Endometrial microvascular endothelial cells (primary cell): Measurements from ENCODE around the gene METRNL. TPM values are rescaled to one million over a fixed set of nuclear protein-coding genes. Genes with fewer than 3 reads are reported as not detected.

Source experiments
- in situ Hi-C: cut with HindIII; loops from 2 replicates; pipeline ENCODE4 v1.10.0; 2017; ENCODE audit warnings: low sequenced_read_pairs, low pct_unique_long_range_greater_than_20kb; ENCODE audit errors: inconsistent ontology term
- total RNA-seq: library from RNA; depleted of rRNA; stranded (reverse); fragments of >200 nt; gene quantifications from one replicate; pipeline ENCODE4 v1.2.3, GENCODE V29; 2015; ENCODE audit errors: inconsistent ontology term

METRNL gene
- total RNA-seq, 1 donor from 2014 or later, result 11.9 TPM

DNA sequence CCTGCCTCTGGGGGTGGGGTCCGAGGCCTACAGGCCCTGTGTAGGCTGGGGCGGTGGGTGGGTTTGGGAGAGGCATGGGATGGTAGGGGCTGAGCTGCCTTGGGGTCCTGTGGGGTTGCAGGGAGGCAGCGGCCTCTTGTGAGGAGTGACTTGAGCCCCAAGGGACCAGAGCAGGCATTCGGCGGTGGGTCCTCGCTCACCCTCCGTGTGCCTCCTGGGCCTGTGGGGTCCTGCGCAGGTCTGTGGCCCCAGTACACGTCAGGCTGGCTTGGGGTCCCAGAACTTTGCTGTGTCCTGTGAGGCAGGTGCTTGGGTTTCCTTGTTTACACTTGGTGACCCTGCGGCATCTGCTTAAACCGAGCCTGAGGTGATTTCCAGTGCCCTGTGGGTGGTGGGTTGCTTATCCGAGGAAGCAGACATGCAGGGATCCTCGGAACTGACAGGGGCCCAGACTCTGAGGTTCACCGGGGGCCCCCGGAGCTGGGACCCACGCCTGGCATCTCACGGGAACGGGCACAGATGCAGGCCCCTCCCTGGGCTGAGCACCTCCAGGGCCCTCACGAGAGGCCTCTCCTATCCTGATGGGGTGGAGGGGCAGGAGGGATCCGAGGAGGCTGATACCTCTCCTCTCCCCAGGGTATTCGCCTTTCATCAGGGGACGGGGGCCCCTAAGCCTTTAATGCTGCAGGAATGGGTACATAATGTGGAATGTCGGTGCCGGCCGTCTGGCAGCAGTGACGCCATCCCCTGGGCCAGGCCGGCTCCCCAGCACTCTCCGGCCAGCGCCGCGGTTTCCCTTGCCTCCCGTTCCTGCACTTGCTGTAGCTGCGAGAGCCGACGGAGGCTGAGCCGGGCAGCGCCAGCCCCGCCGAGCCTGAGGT lies 7.7 kb downstream of the METRNL start:
- in situ Hi-C loops, result no loop called here

DNA sequence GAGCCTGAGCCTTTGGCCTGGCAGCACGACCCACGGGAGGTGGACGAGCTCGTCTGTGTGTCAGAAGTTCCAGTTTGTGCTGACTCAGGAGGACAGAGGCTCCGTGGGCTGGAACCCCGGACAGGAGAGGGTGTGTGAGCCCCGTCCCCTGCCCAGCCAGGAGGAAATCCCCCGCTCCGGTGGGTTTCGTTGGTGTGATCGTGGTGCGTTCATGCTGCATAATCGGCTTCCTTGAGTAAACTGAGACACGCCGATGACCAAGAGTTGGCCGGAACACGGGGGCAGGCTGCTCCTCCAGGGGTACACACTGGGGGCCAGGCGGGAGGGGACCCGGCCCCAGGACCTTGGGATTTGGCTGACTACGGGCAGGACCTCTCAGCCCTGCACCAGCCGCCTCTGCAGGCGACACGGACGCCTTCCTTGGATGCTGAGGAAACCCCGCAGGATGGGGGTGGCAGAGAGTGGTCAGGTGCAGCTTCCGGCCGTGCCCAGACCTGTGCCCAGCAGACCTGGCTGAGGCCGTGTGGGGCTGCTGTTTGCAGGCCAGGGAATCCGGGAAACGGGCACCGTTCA lies 8.5 kb downstream of the METRNL start:
- in situ Hi-C loops, result no loop called here

DNA sequence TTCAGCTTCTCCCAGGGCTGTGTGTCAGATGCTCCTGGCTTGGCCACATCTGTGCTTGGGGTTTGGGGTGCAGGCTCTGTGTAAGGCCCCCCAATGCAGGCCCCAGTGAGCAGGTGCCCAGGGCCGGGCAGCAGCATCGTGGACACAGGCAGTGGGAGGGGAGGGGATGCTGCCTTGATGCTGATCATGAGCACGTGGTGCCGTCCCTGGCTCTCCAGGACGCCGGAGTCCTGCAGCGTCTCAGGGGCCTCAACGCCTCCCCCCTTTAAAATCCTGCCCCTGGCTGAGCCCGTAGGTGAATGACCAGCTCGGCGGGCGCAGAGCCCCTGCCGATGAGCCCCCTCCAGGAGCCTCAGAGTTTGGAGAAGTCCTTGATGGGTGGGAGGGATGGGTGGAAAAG lies 9.0 kb downstream of the METRNL start:
- in situ Hi-C loops, result no loop called here

DNA sequence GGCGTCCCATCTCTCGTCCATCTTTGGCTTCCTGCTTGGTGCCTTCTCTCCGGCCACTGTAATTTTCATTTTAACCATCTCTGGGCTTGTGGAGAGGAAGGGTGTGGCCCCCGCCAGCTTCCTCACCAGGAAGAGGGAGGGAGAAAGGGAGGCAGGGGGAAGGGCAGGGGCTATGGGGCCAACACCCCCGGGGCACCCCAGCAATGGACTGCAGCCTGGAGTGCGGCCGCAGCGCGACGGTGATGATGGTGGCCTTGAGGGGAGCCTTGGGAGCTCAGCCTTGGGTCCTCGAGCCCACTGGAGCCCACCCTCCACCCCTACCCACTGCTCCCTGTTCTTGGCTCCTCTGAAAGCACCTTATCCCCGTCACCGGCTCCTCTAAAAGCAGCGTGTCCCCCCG lies 9.5 kb downstream of the METRNL start:
- in situ Hi-C loops, result no loop called here

DNA sequence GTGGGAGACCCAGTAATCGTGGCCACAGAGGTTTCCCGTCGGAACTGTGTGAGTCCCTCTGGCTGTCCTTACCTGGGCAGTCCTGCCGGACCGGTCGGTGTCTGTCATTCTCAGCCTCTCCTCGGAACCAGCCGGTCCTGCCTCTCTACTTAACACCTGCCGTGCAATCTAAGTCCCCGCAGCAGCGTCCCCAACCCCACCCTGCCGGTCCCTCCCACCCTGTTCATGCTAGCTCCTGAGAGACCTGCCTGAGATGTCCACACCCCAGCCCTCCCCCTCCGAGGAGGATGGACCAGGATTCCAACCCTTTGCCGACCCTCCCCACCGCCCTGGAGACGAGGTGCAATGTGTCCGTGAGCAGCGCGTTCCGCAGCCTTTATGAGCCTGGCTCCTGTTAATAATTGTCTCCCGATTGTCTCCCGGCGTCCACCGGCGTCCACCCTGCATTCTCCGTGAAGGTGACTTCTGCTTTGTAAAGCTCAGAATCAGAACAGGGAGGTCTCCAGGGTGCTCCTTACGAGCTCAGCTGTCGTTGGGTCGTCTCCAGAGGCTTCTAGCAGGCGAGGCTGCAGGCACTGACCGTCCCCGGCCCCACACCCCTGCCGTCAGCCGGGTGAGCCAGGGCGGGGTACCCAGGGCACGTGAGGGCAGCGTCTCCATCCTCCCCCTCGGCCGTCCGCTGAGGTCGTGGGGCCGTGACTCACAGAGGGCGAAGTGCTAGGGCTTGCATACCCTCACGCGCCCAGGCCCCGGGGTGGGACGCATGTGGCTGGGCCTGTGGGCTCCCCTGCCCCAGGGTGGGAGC lies 10.1 kb downstream of the METRNL start:
- in situ Hi-C loops, result no loop called here

DNA sequence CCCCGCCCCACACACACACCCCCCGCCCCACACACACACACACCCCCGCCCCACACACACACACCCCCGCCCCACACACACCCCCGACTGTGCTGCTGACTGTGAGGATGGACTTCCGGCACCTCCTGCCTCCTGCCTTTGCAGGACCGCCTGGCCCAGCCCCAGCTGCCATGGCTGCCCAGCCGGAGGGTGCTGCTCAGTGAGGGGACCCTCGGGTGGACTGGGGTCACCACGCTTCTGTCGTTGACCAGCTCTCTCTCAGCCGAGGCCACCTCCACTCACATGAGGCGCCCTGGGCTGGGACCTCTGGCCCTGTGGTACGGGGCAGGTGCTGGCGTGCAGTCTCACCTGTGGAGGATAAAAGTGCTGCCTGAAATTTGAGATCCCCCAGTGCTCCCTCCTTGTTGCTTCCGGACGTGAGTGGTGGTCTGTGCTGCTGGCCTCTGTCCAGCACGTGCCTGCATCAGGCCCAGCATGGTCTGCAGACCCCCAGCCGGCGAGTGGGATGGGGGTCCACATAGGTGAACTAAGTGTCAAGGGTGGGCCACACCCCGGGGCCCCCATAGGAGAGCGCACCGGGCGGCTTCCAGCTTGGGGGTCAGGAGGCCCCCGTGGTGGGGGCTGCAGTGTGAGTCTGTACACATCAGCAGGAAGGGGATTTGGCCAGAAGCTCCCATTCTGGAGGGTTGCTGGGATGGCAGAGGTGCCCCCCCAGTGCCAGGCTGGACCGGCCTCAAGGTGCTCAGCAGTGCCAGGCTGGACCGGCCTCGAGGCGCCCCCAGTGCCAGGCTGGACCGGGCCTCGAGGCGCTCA lies 11.2 kb downstream of the METRNL start:
- in situ Hi-C loops, result no loop called here

DNA sequence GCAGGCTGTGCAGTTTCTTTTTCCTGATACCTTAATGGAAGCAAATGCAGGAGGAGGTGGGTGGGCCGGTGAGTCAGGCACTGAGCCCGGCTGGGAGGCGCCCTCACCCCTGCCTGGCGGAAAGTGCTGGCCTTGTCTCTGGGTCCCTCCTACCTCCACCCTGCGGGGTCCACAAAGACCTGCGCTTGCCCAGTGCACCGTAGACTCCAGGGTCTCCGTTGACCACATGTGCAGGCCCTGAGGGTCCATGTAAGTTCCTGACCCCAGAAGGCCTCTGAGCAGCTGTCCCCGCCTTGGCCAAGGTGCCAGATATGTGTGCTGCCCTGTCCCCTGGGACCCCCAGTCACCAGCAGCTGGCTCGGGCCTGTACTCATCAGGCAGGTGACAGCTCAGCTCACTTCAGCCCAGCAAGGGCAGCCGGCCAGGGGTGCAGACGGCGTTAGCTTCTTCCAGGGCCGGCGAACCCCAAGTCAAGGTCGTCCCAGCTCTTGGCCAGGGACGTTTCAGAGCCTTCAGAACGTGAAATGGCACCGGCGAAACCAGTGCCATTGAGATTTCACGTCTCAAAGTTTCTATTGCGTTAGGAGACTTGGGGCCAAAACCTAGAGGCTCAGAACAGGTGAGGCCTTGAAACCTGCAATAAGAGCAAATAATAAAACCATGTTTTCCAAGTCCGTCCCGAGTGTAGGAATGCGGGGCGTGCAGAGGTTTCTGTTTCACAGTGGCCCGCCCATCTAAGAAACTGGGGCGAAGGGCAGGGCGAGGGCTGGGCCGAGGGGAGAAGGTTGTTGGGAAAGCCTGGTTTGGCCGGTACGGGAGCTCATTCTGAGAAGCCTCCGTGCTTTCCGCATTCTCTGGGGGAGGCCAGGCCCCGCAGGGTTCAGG lies 12.1 kb downstream of the METRNL start:
- in situ Hi-C loops, result no loop called here

DNA sequence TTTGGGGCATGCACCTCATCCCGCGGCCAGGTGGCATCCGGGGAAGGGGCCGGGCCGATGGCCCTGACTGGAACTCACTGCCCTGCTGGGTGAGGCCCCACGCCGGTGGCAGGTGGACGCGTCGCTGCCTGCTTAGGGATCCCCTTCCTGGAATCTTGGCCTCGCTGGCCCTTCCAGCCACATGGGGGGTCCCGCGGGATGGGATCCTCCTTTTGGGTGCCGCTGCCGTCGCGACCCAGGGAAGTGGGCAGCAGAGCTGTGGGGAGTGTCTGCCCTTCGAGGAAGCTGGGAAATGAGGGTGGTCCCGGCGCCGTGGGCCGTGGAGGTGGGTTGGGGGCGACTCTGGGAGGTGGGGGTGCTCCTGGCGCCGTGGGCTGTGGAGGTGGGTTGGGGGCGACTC lies 12.8 kb downstream of the METRNL start:
- in situ Hi-C loops, result no loop called here

DNA sequence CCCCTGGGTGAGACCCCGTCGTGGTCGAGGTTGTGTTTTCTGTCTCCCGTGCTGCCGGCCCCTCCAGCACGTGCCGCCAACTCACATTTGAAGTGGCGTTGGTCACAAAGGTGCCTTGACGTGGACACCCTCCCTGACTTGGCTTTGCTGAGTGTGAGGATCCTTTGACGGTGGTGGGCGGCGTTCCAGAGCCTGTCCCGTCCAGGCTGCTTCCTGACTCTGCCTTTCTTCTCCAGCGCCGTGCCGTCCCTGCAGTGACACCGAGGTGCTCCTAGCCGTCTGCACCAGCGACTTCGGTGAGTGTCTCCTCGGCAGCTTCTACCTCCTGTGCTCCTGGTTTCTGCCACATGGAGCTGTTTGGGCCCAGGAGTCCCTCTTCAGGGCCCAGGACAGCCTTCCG lies 13.5 kb downstream of the METRNL start:
- in situ Hi-C loops, result no loop called here

DNA sequence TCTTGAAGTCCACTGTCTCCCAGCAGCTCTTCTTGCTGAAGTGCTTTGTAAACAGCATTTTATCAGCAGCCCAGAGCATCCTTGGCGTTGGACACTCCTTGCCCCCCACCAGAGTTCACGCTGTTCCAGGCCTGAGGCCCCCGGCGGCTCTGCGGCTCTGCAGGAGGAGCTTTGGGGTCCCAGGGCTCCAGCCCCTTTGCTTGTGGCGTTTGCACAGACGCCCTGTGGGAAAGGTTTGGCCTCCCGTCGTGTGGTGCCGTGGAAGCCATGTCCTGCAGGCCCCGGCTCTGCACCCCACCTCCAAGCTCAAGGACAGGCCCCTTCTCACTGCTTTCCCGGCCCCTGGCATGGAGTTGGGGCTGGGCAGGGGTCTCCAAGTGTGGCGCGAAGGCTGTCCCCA lies 14.1 kb downstream of the METRNL start:
- in situ Hi-C loops, result no loop called here

DNA sequence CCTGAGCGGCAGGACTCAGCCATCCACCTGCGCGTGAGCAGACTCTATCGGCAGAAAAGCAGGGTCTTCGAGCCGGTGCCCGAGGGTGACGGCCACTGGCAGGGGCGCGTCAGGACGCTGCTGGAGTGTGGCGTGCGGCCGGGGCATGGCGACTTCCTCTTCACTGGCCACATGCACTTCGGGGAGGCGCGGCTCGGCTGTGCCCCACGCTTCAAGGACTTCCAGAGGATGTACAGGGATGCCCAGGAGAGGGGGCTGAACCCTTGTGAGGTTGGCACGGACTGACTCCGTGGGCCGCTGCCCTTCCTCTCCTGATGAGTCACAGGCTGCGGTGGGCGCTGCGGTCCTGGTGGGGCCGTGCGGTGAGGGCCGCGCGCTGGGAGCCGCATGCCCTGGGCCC lies 14.9 kb downstream of the METRNL start:
- in situ Hi-C loops, result no loop called here

DNA sequence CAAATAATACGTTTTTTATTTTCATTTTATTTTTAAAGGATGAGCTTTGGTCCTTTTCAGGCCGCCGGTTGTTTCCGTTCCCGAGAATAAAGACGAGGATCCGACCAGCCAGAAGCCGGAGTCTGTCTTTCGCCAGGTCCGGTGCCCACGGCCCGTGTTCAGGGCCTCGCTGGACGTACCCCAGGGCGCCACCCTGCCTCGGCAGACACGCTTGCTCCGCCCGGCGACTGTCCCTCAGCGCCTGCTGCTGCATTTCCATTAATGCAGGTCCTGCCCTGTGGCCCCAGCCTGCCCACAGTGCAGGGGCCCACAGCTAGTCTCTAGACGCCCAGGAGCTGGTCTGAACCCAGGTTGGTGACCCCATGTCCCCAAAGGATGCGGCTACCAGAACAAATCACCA lies 15.6 kb downstream of the METRNL start:
- in situ Hi-C loops, result no loop called here

DNA sequence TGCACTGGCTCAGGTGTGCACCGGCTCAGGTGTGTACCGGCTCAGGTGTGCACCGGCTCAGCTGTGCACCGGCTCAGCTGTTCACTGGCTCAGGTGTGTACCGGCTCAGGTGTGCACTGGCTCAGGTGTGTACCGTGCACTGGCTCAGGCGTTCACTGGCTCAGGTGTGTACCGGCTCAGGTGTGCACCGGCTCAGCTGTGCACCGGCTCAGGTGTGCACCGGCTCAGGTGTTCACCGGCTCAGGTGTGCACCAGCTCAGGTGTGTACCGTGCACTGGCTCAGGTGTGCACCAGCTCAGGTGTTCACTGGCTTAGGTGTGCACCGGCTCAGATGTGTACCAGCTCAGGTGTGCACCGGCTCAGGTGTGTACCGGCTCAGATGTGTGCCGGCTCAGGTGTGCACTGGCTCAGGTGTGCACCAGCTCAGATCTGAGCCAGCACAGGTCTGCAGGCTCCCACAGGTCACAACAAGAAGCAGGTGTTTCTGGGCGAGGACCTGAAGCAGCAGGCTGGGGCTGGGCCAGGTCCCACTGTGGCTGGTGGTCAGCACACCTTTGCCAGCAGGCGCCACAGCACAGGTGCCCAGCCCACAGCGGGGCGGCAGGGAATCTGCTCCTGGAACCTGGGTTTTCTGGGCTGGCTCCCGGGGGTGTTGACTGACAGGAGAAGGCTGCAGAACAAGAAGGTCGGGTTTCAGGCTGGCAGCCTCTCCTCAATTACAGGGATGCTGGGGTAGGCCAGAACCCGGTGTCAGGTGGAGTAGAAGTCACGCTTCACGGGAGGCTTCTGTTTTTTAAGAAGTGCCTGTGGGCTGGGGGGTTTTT lies 17.2 kb downstream of the METRNL start:
- in situ Hi-C loops, result no loop called here

DNA sequence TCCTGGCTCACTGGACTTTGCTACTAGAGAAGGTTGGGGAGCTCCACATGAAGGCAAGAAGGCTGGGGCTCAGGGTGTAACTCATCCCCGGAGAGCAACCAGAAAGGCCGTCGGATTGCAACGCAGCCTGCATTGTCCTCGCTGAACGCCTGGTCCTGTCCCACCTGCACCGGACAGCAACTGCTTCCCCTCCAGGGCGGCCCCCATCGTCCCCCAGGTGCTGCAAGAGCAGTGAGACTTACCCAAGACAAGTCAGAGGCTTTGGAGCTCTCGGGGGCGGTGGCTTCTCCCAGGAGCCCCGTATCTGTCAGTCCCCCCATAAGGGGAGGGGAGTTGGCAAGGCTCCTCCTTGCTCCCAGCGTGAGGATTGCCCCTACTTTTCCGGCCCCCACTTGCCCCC lies 18.4 kb downstream of the METRNL start:
- in situ Hi-C loops, result no loop called here

DNA sequence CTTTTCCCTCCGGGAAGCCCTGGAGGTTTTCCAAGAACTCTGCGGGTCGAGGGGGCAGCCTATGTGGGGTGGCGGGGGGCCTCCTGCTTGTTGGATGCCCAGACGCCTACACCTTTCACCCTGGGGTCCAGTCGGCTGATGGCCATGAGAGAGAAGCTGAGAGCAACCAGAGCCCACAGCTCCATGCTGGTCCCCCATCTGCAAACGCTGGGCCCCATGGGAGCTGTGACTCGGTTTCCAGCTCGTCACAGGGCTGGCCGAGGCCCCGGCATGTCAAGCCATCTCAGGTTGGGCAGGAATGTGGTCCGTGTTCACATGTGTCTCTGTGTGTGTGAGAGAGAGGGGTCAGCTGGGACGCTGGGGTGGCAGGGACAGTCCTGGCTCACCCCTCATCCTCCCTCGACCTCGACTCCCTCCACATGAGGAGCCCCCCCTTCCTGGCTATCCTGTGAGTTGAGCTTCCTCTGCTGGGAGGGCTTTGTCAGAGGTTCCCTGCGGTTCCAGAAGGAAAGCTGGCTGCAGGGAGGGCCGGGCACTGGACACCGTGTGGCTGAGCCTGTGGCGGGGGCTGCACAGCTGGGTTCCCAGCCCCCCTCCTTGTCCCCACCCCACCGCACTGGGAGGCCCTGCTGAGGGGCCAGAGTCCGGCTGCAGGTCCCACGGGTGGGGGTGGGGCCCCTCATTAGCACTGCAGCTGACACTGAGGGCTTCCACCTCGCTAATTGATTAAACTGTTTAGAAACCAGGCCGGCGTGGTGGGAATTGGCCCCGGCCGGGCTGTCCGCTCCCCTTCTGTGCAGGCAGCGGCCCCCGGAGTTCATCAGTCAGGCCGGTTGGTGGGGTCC lies 19.1 kb downstream of the METRNL start:
- in situ Hi-C loops, result no loop called here

DNA sequence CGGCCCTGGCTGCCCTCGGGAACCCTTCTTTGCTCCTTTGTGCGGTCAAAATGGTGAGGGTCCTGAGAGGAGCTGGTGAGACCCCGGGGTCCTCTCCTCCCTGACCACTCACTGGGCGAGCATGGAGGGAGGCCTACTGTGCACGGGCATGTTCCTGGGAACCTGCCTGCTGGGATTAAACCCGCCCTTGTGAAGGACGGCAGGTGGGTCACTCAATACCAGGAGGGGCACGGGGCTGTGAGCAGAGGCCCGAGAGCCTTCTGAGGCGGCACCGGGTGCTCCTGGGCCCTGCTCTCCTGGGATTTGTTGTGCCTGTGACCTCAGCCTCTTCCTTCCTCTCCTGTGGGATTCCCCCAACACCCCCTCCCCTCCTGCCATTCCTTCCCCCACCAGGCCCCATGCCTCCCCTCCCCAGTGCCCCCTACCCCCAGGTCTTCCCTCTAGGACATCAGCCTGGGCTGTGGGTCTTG lies 19.7 kb downstream of the METRNL start:
- in situ Hi-C loops, result no loop called here
